Fibroblast of skin of left biceps (primary cell): ENCODE results near the gene ATN1.

Experiments used
- DNase-seq, 2 experiments: peaks; one replicate each; pipeline ENCODE4 v3.0.0-alpha.2; 2013; ENCODE audit warnings: low read depth in 2 of 2

Gene ATN1

DNA sequence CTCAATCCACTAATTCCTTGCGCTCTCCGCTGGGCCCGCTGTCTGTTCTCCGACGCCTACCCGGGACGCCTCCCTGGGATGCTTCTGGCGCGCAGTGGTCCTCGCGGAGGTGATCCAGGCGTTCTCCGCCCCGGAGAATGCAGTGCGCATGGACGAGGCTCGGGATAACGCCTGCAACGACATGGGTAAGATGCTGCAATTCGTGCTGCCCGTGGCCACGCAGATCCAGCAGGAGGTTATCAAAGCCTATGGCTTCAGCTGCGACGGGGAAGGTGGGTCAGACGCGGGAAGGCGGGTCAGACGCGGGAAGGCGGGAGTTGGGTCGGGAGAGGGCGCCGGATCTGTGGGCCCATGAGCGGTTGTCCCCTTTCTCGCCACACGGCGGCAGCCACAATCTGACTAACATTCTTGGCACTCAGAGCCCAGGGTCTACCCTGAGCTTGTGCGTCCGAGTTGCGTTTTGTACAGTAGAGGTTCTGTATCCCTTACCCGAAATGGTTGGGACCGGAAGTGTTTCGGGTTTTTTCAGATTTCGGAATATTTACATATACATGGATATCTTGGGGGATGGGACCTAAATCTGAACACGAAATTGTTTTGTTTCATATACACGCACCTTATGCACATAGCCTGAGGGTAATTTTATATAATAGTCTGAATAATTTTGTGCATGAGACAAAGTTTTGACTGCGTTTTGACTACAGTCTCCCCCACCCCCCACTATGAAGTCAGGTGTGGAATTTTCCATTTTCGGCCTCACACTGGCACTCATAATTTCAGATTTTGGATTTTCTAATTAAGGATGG, 16.8 kb downstream of the ATN1 start:
- peak; percentile 80 to 85 for DNase-seq

DNA sequence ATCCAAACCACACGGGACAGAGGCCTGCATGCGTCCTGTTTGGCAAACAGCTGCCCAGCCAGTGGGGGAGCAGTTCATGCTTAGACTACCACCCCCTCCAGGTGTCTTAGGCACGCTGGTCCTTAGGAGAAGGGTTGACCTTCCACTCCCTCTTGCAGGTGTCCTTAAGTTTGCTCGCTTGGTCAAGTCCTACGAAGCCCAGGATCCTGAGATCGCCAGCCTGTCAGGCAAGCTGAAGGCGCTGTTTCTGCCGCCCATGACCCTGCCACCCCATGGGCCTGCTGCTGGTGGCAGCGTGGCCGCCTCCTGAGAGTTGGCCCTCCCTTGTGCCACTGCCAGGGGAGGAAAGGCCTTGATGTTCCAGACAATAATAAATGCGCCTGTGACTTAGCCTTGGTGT, 17.9 kb downstream of the ATN1 start:
- no peak for DNase-seq

DNA sequence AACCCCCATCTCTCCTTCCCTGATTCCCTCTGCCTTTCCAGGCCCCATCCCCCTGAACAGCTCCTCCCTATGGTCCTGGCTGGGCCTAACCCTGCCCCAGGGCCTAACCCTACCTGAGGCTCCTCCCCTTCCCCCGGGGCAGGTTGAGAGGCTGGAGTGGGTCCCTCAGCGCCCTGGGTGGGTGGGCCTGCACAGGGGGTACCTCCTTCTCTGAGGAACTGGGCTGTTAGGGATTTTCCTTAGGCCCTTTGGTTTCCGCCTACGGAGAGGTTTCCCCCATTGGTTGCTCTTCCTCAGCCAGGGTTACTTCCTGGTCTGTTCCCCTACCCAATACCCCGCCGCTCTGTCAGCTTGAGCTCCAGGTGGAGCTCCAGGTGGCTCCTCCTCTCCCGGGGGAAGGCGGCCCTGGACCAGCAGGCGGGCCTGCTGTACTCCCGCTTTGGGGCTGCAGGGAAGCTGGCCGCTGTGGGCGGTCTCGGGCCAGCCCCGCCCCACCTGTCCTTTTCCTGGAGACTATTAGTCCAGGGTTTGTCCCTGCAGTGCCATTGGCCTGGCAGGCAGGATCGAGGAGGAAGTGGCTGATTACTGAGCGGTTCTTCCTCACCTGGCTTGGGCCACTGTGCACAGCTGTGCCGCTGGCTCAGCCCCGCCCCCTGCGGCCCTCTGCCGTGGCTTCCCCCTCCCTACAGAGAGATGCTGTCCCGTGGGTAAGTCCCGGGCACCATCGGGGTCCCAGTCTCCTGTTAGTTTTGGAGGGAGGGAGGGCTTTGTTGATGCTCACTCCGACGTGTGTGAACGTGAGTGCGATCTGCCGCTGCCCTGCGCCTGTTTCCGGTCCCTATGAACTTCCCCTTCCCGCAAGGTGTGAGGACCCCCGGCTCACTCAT, 18.5 kb downstream of the ATN1 start:
- DNase-seq = no peak

DNA sequence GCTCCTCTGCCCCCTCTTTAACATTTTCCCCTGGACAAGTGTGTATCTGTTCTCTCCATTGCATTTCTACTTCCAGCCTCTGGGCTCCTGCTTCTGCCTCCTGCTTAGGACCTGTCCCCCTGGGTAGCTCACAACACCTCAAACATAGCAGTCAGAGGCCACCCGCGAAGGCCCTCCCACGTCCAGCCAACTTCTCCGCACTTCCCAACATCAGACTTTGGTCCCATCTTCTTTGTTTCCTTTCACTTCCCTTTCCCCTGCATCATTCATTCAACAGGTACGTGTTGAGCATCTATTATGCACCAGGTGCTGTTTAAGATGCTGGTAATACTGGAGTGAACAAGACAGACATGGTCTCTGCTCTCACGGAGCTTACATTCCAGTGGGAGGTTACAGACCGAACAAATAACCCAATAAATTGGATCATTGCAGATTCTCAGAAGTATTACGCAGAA, 19.2 kb downstream of the ATN1 start:
- DNase-seq = no peak

DNA sequence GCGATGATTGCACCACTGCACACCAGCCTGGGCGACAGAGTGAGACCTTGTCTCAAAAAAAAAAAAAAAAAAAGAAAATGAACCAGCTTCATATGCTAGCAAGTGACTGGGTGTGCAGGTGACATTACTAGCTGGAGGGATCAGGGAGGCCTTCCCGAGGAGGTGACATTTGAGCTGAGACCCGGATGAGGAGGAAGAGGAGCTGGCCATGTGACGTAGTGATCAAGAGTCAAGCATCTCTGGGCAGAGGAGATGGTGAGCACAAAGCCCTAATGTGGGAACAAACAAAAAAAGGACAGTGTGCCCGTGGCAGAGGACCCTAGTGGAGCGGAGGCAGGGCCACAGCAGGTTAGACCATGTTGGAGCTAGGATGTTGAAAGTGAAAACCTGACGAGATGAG, 19.9 kb downstream of the ATN1 start:
- DNase-seq = no peak

DNA sequence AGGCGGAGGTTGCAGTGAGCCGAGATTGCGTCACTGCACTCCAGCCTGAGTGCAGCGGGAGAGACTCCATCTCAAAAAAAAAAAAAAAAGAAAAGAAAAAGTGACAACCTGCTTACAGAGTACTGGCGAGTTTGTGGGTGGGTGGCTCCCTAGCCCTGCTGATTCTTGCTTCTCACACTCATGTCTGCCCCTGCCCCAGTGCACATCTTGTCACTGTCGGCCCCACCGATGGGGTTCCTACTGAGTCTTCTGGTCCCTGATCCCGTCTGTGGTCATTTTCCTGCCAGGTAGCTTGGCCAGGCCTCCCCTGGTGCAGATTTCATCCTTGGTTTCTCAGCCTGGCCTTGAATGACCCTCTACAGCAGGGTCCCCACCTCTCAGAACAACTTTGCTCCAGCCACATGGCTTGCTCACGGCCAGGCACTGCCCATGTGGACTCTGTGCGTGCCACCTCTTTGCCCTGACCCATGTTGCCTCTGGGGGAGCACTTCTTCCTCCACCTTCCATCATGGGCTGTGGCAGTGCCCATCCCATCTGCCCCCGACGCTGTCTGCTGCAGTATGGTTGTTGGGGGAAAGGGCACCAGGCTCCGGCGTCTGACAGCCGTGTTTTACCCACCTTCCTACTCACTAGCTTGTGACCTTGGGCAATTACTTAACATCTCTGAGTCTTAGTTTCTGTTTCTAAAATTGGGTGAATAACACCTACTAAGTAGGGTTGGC, 21.3 kb downstream of the ATN1 start:
- no peak for DNase-seq

DNA sequence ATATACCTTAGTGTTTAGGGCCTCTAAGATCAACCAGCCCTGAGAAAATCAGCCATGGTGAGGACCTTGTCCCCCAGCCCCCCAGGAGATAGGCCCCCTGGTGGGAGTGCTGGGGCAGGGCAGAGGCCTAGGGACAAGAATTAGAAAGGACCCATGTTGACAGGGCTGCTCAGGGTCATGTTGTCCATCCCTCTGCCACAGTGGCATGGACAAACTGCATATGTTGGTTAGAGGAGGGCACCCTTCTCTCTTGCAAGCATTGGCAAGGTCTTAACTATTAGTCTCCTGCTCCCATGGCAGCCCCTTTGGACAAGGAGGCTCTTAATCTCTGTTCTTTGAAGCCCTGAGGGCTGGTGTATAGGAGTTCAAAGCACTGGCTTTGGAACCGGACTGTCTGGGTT, 22.6 kb downstream of the ATN1 start:
- no peak for DNase-seq

DNA sequence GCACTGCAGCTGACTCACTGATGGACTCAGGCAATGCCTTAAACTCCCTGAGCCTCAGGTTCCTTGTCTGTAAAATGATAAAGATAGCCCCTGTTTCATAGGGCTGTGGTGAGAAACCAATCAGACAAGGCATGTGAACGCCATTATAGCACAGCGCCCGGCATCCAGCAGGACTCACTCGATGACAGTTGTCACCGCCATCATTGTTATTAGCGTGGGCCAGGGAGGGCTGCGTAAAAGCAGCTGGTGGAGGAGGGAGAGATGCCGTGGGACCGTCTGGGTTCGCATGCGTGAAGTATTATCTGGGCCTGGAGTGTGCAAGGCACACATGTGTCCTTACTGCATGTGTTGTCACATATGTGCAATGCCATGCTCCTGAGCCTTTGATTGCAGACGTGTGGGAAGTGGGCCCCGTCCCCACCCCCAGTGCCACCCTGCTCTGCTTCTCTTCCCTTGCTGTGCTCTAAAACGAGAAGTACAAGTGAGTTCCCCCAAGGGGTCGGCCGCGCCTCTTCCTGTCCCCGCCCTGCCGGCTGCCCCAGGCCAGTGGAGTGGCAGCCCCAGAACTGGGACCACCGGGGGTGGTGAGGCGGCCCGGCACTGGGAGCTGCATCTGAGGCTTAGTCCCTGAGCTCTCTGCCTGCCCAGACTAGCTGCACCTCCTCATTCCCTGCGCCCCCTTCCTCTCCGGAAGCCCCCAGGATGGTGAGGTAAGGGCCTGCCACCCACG, 23.2 kb downstream of the ATN1 start, which contains the start of gene PTPN6:
PTPN6 (plus strand) TSS at position 546 of the 730 bp plus-strand sequence; CDS start at position 703, 157 bp downstream.
- no peak for DNase-seq

DNA sequence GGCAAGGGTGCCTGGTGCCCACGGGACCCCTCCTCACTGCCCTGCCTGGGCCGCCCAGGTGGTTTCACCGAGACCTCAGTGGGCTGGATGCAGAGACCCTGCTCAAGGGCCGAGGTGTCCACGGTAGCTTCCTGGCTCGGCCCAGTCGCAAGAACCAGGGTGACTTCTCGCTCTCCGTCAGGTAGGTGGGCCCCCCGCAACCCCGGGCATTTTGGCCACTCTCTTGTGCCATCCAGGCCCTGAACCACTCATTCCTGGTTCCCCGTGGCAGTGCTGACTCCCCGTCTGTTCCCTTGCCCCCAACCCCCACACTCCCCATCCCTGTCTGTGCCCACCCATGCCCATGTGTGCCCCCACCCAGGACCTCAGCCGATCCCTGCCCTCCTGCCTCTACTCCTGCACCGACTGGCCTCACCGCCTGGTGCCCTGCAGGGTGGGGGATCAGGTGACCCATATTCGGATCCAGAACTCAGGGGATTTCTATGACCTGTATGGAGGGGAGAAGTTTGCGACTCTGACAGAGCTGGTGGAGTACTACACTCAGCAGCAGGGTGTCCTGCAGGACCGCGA, 23.9 kb downstream of the ATN1 start:
- no peak for DNase-seq

DNA sequence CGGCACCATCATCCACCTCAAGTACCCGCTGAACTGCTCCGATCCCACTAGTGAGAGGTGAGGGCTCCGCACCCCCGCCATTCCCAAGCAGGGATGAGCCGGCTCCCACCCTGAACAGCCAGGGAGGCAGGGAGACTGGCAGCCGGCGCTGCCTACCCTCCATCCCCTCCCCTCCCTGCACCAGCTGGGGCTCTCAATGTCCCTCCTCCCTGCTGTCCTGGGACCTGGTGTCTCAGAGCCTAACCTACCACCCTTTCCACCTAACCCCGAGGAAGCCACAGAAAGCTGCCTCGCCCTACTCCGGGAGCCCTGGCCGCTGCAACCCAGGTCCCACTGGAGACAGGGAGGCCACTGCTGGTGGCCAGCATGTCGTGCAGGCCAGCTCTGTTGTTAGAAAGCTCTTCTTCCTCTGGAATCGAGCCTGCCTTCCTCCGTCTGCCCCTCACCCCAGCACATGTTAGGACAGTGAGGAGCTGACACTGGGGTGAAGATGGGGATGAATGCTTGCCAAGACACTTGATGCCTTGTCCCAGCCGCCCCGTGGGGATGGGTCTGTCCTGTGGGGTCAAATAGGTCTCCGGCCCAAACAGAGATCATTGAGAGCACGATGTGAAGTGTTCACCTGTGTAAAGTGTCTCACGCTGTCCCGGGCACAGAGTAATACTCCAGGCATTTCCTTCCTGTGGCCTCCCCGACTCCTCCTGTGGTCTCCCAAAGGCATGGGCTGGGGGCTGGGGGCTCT, 24.5 kb downstream of the ATN1 start:
- no peak for DNase-seq

DNA sequence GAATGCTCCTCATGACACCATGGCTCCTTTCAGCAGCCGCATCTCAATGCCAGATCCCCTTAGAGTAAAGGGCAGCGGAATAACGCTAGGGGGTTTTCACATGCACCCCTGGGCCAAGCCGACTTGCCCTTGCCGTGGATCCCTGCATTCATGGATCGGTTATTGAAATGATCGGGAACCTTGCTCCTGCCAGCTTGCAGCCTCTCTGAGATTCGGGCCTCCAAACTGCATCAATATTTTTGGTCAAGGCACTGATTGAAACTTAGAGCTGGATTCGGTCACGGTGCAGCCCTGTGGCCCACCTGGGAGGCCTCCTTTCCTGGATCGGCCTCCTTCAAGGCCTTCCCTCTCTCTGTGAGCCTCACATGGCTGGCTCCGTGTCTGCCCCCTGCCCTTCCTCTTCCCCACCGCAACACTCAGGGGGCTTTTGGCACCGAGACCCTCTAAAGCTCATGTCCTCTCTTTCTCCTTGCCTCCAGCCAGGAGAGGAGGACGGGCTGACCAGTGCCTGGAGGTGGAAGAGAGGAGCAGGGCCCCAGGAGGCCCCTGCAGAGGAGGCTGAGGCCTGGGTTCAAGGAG, 25.2 kb downstream of the ATN1 start:
- no peak for DNase-seq

DNA sequence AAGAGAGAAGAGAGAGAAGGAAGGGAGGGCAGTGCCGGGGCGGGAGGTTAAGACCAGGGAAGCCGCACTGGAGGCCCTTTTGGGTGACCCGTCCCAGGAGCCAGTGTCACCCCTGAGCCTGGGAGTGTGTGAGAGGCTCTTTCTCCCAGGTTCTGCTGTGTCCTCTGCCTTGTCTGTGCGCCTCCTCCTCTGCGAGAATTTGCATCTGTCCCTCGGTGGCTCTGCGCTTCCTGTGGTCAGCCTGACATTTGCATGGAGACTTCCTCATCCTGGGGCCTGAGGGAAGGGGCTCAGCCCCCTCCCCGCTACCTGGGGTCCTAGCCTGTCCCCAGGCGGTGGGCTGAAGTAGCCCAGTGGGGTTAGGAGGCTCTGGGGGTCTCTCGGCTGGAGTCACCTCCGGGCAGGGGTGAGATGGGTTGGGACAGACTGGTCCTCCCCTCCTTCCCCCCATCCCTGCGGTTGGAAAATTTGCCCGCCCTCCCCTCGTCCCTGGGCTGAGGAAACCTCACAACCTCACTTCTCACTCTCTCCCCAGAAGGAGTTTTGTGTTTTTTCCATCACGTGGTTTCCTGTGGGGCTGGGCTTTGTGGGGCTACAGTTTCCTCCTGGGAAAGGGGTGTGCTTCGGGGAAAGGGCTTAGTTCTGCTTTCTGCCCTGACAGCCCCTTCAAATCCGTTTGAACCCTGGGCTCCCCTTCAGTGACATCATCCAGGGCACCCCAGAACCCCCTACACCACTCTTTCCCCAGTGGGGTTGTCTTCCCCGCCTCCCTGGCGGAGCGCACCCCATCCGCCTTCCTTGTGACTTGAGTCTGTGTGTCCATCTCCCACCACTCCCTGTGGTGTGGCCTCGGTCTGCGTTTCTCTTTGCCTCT, 25.9 kb downstream of the ATN1 start:
- peak; percentile 31 to 37 for DNase-seq

DNA sequence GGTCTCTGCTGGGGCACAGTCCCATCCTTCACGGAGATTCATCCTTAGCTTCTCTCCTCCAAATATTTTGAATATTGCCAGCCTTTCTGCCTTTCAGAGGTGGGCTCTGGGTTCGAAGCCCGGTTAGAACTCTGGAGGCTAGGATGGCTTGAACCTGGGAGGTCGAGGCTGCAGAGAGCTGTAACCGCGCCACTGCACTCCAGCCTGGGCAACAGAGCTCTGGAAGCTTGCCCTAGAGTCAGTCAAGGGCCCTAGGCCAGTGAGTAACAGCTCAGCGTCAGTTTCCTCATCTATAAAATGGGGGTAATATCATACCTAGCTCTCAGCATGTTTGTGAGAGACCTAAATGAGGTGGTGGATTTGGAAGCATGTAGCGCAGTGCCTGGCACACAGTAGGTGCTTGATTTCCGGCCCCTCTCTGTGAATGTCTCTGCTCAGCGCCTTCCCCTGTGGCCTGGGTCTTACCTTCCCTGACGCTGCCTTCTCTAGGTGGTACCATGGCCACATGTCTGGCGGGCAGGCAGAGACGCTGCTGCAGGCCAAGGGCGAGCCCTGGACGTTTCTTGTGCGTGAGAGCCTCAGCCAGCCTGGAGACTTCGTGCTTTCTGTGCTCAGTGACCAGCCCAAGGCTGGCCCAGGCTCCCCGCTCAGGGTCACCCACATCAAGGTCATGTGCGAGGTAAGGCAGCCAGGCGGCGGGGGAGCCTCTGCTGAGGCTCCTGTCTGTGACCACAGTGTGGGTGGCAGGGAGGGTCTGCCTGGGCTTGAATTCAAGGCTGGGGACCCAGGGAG, 26.8 kb downstream of the ATN1 start:
- no peak for DNase-seq

DNA sequence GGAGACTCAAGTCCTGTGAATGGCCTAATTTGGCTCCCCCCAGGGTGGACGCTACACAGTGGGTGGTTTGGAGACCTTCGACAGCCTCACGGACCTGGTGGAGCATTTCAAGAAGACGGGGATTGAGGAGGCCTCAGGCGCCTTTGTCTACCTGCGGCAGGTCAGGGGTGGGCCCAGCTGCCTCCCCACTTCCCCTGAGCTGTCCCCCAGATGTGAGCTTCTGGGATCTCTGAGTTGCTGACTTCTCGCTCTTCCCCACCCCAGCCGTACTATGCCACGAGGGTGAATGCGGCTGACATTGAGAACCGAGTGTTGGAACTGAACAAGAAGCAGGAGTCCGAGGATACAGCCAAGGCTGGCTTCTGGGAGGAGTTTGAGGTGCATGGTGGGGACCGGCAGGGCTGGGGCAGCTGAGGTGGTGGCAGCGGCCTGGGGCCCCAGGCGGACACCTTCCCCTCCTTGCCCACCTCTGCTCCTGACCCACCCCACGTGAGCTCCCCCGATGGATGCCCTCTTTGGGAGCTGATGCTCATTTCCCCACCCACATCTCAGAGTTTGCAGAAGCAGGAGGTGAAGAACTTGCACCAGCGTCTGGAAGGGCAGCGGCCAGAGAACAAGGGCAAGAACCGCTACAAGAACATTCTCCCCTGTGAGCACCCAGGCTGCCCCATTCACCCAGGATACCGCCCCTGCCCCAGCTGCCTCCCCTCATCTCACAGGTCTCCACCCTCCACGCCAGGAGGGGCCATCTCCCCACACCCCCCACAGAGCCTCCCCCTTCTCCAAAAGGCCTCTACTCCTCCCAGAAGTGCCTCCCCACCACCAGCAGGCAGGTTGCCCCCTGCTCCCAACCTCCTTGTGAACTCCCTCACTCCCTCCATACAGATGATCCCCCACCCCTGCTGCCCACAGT, 27.6 kb downstream of the ATN1 start:
- no peak for DNase-seq

DNA sequence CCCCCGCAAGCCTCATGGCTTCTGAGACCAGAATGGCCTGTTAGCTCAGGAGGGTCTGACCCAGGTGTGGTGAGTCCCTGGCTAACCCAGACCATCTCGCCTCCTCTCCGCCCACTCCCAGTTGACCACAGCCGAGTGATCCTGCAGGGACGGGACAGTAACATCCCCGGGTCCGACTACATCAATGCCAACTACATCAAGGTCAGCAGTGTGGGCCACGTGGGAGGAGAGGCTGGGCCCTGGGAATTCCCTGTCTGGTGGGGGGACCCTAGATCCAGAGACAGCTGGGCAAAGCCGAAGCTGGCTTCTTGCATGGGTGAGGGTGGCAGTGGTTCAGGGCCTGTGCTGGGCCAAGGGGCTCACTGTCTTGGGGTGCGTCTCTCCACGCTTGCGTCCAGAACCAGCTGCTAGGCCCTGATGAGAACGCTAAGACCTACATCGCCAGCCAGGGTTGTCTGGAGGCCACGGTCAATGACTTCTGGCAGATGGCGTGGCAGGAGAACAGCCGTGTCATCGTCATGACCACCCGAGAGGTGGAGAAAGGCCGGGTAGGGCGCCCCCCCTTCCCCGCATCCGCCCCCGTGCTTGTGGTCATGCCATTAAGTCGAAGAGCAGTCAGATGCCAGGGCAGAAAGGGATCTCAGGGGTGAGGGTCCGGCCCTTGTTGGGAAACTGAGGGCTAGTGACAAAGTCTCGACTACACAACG, 28.4 kb downstream of the ATN1 start:
- DNase-seq = no peak

DNA sequence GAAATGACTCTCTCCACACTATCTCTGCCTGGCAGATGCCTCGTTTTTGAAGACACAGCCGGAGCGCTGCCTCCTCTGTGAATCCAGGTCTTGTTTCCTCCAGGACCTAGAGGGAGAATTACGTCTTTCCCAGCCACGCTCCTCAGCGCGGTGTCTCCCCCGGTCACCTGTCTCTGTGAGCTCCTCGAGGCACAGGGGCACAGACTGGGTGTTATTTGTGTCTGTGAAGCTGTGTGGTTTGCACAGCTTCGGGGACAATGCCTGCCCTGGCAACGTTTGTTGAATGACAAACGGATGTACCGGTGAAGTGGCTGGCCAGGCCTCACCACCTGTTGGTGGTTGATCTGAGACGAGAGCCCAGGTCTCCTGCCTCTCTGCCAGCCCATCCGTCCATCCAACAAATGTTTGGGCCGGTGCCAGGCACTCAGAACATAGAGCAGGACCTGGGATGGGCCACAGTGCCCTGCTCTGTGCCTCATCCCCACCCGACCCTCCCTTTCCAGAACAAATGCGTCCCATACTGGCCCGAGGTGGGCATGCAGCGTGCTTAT, 29.5 kb downstream of the ATN1 start:
- DNase-seq = no peak
